Thyroid gland (tissue), 4 donors: ENCODE results near the gene ASIC4.

Experiments used
- POLR2A ChIP-seq, 2 donors: fragments of 450-650 bp; IDR thresholded peaks; one replicate each; pipeline ENCODE4 v1.6.1; 2017; ENCODE audit warnings: antibody characterized with exemption in 2 of 2, mild to moderate bottlenecking in 2 of 2, moderate library complexity in 1 of 2
- TF ChIP-seq, protein P1 (sequence below), 6 experiments: fragments of 200-600 bp in 3 of 6; fragments of 450-650 bp in 3 of 6; sonication (generic) in 3 of 6; IDR thresholded peaks; one replicate each; pipeline ENCODE4 v1.5.1; 2016 to 2019; ENCODE audit warnings: antibody characterized with exemption in 6 of 6, mild to moderate bottlenecking in 2 of 6, inconsistent platforms in 1 of 6, moderate library complexity in 1 of 6

DNA sequence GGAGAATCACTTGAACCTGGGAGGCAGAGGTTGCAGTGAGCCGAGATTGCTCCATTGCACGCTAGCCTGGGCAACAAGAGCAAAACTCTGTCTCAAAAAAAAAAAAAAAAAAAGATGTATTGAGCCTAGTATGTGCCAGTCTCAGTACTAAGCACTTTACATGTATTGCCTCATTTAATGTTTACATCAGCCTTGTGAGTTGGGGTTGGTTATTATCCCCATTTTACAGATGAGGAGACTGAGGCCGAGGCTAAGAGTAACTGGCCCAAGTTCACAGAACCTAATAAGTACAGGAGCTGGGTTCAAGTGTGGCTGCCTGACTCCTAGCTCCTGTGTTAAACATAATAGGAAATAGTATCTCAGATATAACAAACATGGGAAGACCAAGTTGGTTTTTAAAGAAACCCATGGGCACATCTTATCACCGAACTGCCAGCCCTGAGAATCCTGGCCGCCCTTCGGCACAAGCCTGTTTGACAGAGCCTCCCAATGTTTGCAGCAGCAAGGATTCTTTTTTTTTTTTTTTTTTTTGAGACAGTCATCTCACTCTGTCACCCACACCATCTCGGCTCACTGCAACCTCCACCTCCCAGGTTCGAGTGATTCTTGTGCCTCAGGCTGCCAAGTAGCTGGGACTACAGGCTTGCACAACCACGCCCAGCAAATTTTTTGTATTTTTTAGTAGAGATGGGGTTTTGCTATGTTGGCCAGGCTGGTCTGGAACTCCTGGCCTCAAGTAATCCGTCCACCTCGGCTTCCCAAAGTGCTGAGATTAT, 39.8 kb upstream of the ASIC4 start:
- TF ChIP-seq, protein P1, sequence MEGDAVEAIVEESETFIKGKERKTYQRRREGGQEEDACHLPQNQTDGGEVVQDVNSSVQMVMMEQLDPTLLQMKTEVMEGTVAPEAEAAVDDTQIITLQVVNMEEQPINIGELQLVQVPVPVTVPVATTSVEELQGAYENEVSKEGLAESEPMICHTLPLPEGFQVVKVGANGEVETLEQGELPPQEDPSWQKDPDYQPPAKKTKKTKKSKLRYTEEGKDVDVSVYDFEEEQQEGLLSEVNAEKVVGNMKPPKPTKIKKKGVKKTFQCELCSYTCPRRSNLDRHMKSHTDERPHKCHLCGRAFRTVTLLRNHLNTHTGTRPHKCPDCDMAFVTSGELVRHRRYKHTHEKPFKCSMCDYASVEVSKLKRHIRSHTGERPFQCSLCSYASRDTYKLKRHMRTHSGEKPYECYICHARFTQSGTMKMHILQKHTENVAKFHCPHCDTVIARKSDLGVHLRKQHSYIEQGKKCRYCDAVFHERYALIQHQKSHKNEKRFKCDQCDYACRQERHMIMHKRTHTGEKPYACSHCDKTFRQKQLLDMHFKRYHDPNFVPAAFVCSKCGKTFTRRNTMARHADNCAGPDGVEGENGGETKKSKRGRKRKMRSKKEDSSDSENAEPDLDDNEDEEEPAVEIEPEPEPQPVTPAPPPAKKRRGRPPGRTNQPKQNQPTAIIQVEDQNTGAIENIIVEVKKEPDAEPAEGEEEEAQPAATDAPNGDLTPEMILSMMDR (IDR thresholded peaks at IDR 0.05), result no peak
- TF ChIP-seq POLR2A (IDR thresholded peaks at IDR 0.05), result no peak
